A549 (cell line): ENCODE measurements around the gene HDC. TPM values are rescaled to one million over a fixed set of nuclear protein-coding genes. Genes with fewer than 3 reads are reported as not detected.

ENCODE experiments used
- ATAC-seq, 2 experiments: fragments of 200-7000 bp in 1 of 2; fragments of >200 bp in 1 of 2; cut with Nextera tagmentation in 1 of 2; cut with Tn5 transposase in 1 of 2; 3 replicates each; pipeline versions ENCODE4 v1.8.0 to v1.9.1; 2018 to 2020; ENCODE audit warnings: mild to moderate bottlenecking in 1 of 2, moderate library complexity in 1 of 2
- CTCF ChIA-PET: fragments of 300-600 bp; sonication (Branson Sonifier 250); formaldehyde crosslinking; extraction: SDS; loops from one replicate; lab custom pipeline; 2021; ENCODE audit warnings: antibody characterized with exemption, inconsistent platforms; lab: Yijun Ruan, JAX
- POLR2A ChIA-PET: fragments of 350-600 bp; formaldehyde crosslinking; extraction: SDS; loops from one replicate; lab custom pipeline; 2021; ENCODE audit warnings: antibody characterized with exemption, inconsistent platforms; lab: Yijun Ruan, JAX
- DNase-seq, 2 experiments: peaks; one replicate each; pipeline versions ENCODE4 v3.0.0 to v3.0.0-alpha.2; 2011 to 2016; ENCODE audit warnings: low read depth in 1 of 2, low spot score in 1 of 2
- FAIRE-seq: peaks from 2 replicates; lab custom pipeline; 2011; peaks lifted over from hg19 to GRCh38; lab: Jason Lieb, UNC
- H3K27ac ChIP-seq, 2 experiments: fragments of >200 bp; sonication (Bioruptor Twin); formaldehyde crosslinking; 3 replicates each; pipeline ENCODE4 v1.5.1; 2016 to 2017
- H3K4me1 ChIP-seq: fragments of >200 bp; sonication (Bioruptor Twin); formaldehyde crosslinking; 3 replicates; pipeline ENCODE4 v1.6.1; 2016
- H3K4me2 ChIP-seq: fragments of >200 bp; sonication (Bioruptor Twin); formaldehyde crosslinking; 3 replicates; pipeline ENCODE4 v1.6.1; 2016
- H3K4me3 ChIP-seq: fragments of >200 bp; sonication (Bioruptor Twin); formaldehyde crosslinking; 3 replicates; pipeline ENCODE4 v1.5.1; 2016
- H3K9me3 ChIP-seq: fragments of >200 bp; sonication (Bioruptor Twin); formaldehyde crosslinking; 3 replicates; pipeline ENCODE4 v1.6.1; 2016
- BHLHE40 ChIP-seq: IDR thresholded peaks from 2 replicates; pipeline ENCODE4 v1.6.1; 2012; ENCODE audit warnings: low read depth, low read length, inconsistent platforms
- CBX2 ChIP-seq: fragments of 200-600 bp; sonication (generic); IDR thresholded peaks from 2 replicates; pipeline ENCODE4 v1.6.1; 2016; ENCODE audit warnings: low read depth, mild to moderate bottlenecking, borderline replicate concordance
- CEBPB ChIP-seq, 2 experiments: fragments of >200 bp in 1 of 2; sonication (Bioruptor Twin) in 1 of 2; formaldehyde crosslinking in 1 of 2; IDR thresholded peaks; 2 replicates each; pipeline ENCODE4 v1.6.1; 2012 to 2016
- CHD2 ChIP-seq: fragments of 150-350 bp; IDR thresholded peaks from 2 replicates; pipeline ENCODE4 v1.6.1; 2014; ENCODE audit warnings: low read length; ENCODE audit not compliant: partially characterized antibody
- CHD4 ChIP-seq: fragments of 200-600 bp; sonication (generic); IDR thresholded peaks from 2 replicates; pipeline ENCODE4 v1.6.1; 2016; ENCODE audit warnings: antibody characterized with exemption, mild to moderate bottlenecking, borderline replicate concordance
- FOSL2 ChIP-seq, 2 experiments: fragments of 450-650 bp in 1 of 2; fragments of >200 bp in 1 of 2; sonication (Bioruptor Twin) in 1 of 2; formaldehyde crosslinking; IDR thresholded peaks; 2 replicates each; pipeline versions ENCODE4 v1.5.0 to v1.6.1; 2016 to 2020; ENCODE audit warnings: mild to moderate bottlenecking in 1 of 2, moderate library complexity in 1 of 2
- GATA3 ChIP-seq: IDR thresholded peaks from 2 replicates; pipeline ENCODE4 v1.6.1; 2012; ENCODE audit warnings: borderline replicate concordance
- HES2 ChIP-seq: fragments of >200 bp; sonication (Bioruptor Twin); formaldehyde crosslinking; IDR thresholded peaks from 2 replicates; pipeline ENCODE4 v1.6.1; 2016
- HEYL ChIP-seq: fragments of 250-450 bp; sonication (Bioruptor Pico); IDR thresholded peaks from 2 replicates; pipeline ENCODE4 v1.8.0; 2021; ENCODE audit warnings: mild to moderate bottlenecking, moderate library complexity
- HMGXB4 ChIP-seq: fragments of 250-450 bp; sonication (Bioruptor Pico); IDR thresholded peaks from 2 replicates; pipeline ENCODE4 v1.5.0; 2021; ENCODE audit warnings: mild to moderate bottlenecking, moderate library complexity, borderline replicate concordance
- KDM1A ChIP-seq: fragments of 200-600 bp; sonication (generic); IDR thresholded peaks from 2 replicates; pipeline ENCODE4 v1.6.1; 2016; ENCODE audit warnings: low read depth, mild to moderate bottlenecking
- KDM5A ChIP-seq: fragments of 200-600 bp; sonication (generic); IDR thresholded peaks from 2 replicates; pipeline ENCODE4 v1.6.1; 2016; ENCODE audit warnings: antibody characterized with exemption, mild to moderate bottlenecking
- MAFK ChIP-seq: fragments of 450-650 bp; IDR thresholded peaks from 2 replicates; pipeline ENCODE4 v1.6.1; 2014; ENCODE audit not compliant: partially characterized antibody
- MAZ ChIP-seq: fragments of 150-350 bp; IDR thresholded peaks from 2 replicates; pipeline ENCODE4 v1.6.1; 2014; ENCODE audit warnings: antibody characterized with exemption, low read depth, low read length, borderline replicate concordance
- NR3C1 ChIP-seq: fragments of >200 bp; sonication (Bioruptor Twin); formaldehyde crosslinking; IDR thresholded peaks from 3 replicates; pipeline ENCODE4 v1.6.1; 2017
- PHF8 ChIP-seq: fragments of 200-600 bp; sonication (generic); IDR thresholded peaks from 2 replicates; pipeline ENCODE4 v1.6.1; 2016; ENCODE audit warnings: low read depth, mild to moderate bottlenecking, antibody characterized with exemption, moderate library complexity, borderline replicate concordance
- RARB ChIP-seq: fragments of 250-450 bp; sonication (Bioruptor Pico); IDR thresholded peaks from 2 replicates; pipeline ENCODE4 v1.8.0; 2021; ENCODE audit warnings: mild to moderate bottlenecking, moderate library complexity
- RFX5 ChIP-seq: fragments of 450-650 bp; IDR thresholded peaks from 2 replicates; pipeline ENCODE4 v1.7.1; 2014; ENCODE audit warnings: antibody characterized with exemption, mild to moderate bottlenecking, moderate library complexity
- SREBF2 ChIP-seq: fragments of 450-650 bp; IDR thresholded peaks from 2 replicates; pipeline ENCODE4 v1.6.1; 2014; ENCODE audit warnings: mild to moderate bottlenecking, moderate library complexity
- TFCP2L1 ChIP-seq: fragments of 250-450 bp; sonication (Bioruptor Pico); IDR thresholded peaks from 2 replicates; pipeline ENCODE4 v1.5.0; 2021; ENCODE audit warnings: mild to moderate bottlenecking
- ZSCAN20 ChIP-seq: fragments of 250-450 bp; sonication (Bioruptor Pico); IDR thresholded peaks from 2 replicates; pipeline ENCODE4 v1.8.0; 2022; ENCODE audit warnings: mild to moderate bottlenecking, moderate library complexity
- WGBS: methylation state at CpG from one replicate; pipeline ENCODE4 v1.1.6; 2017; ENCODE audit errors: missing lambda C conversion rate; 5-methylcytosine and 5-hydroxymethylcytosine counted together
- polyA plus RNA-seq, 4 experiments: library from polyadenylated mRNA; depleted of rRNA in 3 of 4; stranded (reverse); fragments of >200 nt; fragmentation: RNase III in 1 of 4; extraction: RNeasy Plus Mini Kit Qiagen cat#74134 plus additional on column Dnase treatment in 1 of 4; gene quantifications; 2 replicates in 3 of 4; 3 replicates in 1 of 4; pipeline ENCODE4 v1.2.3, GENCODE V29; 2011 to 2017
- TF ChIP-seq, protein P1 (sequence below): fragments of 250-450 bp; sonication (Bioruptor Pico); IDR thresholded peaks from 2 replicates; pipeline ENCODE4 v1.5.0; 2020; ENCODE audit warnings: low read depth, mild to moderate bottlenecking, moderate library complexity

Gene HDC
- polyA plus RNA-seq, 2 of the 4 experiments (the other 2 are of a cell fraction) = 0.09 to 0.13 TPM

- no peak for TF ChIP-seq NR3C1
- TF ChIP-seq, protein P1, sequence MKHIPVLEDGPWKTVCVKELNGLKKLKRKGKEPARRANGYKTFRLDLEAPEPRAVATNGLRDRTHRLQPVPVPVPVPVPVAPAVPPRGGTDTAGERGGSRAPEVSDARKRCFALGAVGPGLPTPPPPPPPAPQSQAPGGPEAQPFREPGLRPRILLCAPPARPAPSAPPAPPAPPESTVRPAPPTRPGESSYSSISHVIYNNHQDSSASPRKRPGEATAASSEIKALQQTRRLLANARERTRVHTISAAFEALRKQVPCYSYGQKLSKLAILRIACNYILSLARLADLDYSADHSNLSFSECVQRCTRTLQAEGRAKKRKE (CRISPR knock-in tag) = no peak
- no peak for TF ChIP-seq KDM5A
- TF ChIP-seq MAFK = no peak
- TF ChIP-seq MAZ = no peak
- no peak for TF ChIP-seq FOSL2 (IDR thresholded peaks at IDR 0.05)
- no peak for TF ChIP-seq FOSL2 (CRISPR knock-in tag; IDR thresholded peaks at IDR 0.05)
- no peak for TF ChIP-seq RARB (CRISPR knock-in tag)
- TF ChIP-seq, all 56 proteins: peak for 0
These were observed 39.6 kb downstream of the HDC start (continued) for GRCh38 chr15:50225938-50226337.

DNA sequence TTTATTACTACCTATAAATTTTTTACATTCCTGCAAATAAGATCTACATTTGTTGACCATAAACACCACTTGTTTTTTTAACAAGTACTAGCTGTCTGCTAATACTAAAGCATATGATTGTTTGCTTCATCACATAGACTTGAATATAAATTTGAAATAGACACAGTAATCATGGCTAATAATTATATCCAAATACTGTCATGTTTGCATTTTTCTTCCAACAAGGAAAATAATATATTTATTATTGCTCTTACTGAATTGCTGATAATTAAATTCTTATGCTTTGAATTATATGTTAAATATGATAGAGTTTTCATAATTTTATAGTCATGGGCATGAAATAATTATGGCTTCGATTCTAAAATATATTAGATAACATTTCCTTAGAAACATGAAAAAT, 40.5 kb downstream of the HDC start:
- Histone ChIP-seq H3K4me3 (no peak overlapping the region), H3K4me2 (no peak overlapping the region), H3K9me3 (no peaks in the 10 kb centered on the region), H3K27ac (no peak overlapping the region), H3K4me1 (peaks cover 12% of the 10 kb centered on the region)
- ATAC-seq (no peak), DNase-seq (no peak), FAIRE-seq (peak; percentile 70)
- POLR2A ChIA-PET = no interaction called here
- WGBS = 83% methylated on average over 1 of the region's 1 CpG
- CTCF ChIA-PET = interaction anchor here (1.0 to 1.7 kb wide), 3 partner anchors 25 to 91 kb away, joined by 3 to 5 read pairs (median 3); partner anchors contain the start of gene SLC27A2
- TF ChIP-seq MAFK (peak; percentile 79), KDM5A (no peak)

- ATAC-seq (no peak), DNase-seq (no peak), FAIRE-seq (no peak)
- WGBS = 87% methylated on average over 5 of the region's 5 CpGs
- POLR2A ChIA-PET = no interaction called here
- CTCF ChIA-PET = interaction anchor here (1.0 to 1.7 kb wide), 3 partner anchors 26 to 91 kb away, joined by 3 to 5 read pairs (median 3); partner anchors contain the start of gene SLC27A2
- Histone ChIP-seq H3K4me2 (no peak overlapping the region), H3K4me1 (peaks cover 12% of the 10 kb centered on the region), H3K9me3 (no peaks in the 10 kb centered on the region), H3K27ac (no peak overlapping the region), H3K4me3 (no peak overlapping the region)
- no peak for TF ChIP-seq CHD2
- no peak for TF ChIP-seq CHD4
- no peak for TF ChIP-seq HEYL (CRISPR knock-in tag)
- TF ChIP-seq GATA3 = no peak
- TF ChIP-seq BHLHE40 = no peak
- TF ChIP-seq KDM1A = no peak
- no peak for TF ChIP-seq SREBF2
These were observed 40.9 kb downstream of the HDC start for GRCh38 chr15:50224606-50225005.

DNA sequence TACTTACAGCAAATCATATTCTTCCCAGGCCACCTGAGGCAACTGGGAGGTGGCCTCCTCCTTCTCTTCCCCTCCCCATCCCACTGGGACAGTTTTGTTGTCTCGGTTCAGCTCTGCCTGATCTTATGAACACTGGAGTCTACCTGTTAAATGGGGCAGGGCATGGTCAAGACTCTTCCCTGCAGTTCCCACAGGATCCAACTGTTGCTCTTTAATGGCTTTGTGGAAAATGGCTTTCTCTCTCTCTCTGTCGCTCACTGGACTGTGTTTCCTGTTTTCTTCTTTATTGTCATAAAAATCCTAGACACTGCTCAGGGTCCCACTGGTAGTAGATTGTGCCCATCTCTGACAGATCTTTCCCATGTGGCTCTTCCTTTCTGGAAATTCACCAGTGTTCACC, 43.3 kb downstream of the HDC start:
- no peak for DNase-seq
- H3K9me3 ChIP-seq = no peaks in the 10 kb centered on the region
- H3K27ac ChIP-seq = no peak overlapping the region
- TF ChIP-seq RFX5 (no peak), BHLHE40 (no peak), PHF8 (no peak), ZSCAN20 (CRISPR knock-in tag) (no peak), HMGXB4 (CRISPR knock-in tag) (no peak), MAZ (no peak), CBX2 (no peak), RARB (CRISPR knock-in tag) (no peak), CEBPB (IDR thresholded peaks at IDR 0.05) (no peak), TFCP2L1 (CRISPR knock-in tag) (no peak), NR3C1 (no peak), CHD2 (no peak), HES2 (no peak)
- TF ChIP-seq, all 56 proteins: peak for 0
- WGBS = 92% methylated on average over 2 of the region's 2 CpGs
- Histone ChIP-seq H3K4me1 (peaks cover 9% of the 10 kb centered on the region), H3K4me2 (no peak overlapping the region), H3K4me3 (no peak overlapping the region)
- ChIA-PET CTCF (no interaction called here), POLR2A (no interaction called here)
- ATAC-seq (no peak), FAIRE-seq (no peak)
